Body of pancreas (tissue), 4 donors: Measurements from ENCODE around the gene C2CD4B.

Experiments used
- POLR2A ChIP-seq, 3 donors: fragments of 450-650 bp; IDR thresholded peaks; one replicate each; pipeline ENCODE4 v1.6.1; 2016; ENCODE audit warnings: antibody characterized with exemption in 3 of 3, mild to moderate bottlenecking in 2 of 3
- TF ChIP-seq, protein P1 (sequence below), 7 experiments: fragments of 450-650 bp in 4 of 7; fragments of 200-600 bp in 3 of 7; sonication (generic) in 3 of 7; IDR thresholded peaks; one replicate each; pipeline ENCODE4 v1.5.1; 2016 to 2019; ENCODE audit warnings: antibody characterized with exemption in 7 of 7

DNA sequence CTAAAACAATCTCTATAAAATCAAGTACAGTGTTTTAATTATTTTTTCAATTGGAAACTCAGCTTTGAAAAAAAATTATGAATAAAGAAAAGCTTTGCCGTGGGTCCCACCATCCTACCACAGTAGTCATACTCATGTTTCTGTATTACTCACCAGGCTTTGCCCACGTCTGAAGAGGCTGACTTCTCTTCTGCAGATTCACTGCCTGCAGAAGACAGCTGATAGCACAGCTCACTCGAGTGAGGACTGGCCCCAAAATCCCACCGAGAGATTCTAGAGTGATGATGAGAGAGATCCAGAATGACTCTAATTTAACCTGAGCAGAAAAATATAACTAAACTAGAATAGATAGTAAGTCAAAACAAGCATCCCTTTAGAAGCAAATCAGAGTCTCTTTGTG is 11.9 kb downstream of the C2CD4B start:
- TF ChIP-seq POLR2A (IDR thresholded peaks at IDR 0.05) = no peak
- TF ChIP-seq, protein P1, sequence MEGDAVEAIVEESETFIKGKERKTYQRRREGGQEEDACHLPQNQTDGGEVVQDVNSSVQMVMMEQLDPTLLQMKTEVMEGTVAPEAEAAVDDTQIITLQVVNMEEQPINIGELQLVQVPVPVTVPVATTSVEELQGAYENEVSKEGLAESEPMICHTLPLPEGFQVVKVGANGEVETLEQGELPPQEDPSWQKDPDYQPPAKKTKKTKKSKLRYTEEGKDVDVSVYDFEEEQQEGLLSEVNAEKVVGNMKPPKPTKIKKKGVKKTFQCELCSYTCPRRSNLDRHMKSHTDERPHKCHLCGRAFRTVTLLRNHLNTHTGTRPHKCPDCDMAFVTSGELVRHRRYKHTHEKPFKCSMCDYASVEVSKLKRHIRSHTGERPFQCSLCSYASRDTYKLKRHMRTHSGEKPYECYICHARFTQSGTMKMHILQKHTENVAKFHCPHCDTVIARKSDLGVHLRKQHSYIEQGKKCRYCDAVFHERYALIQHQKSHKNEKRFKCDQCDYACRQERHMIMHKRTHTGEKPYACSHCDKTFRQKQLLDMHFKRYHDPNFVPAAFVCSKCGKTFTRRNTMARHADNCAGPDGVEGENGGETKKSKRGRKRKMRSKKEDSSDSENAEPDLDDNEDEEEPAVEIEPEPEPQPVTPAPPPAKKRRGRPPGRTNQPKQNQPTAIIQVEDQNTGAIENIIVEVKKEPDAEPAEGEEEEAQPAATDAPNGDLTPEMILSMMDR (IDR thresholded peaks at IDR 0.05) = no peak
